GM21717 (cell line): ENCODE results near the gene ZNF70.

Source experiments
- ATAC-seq: cut with Tn5 transposase; IDR thresholded peaks from one replicate; pipeline ENCODE4 v1.9.1; 2021; ENCODE audit warnings: mild to moderate bottlenecking, moderate library complexity; ENCODE audit not compliant: unreplicated experiment

Gene ZNF70

DNA sequence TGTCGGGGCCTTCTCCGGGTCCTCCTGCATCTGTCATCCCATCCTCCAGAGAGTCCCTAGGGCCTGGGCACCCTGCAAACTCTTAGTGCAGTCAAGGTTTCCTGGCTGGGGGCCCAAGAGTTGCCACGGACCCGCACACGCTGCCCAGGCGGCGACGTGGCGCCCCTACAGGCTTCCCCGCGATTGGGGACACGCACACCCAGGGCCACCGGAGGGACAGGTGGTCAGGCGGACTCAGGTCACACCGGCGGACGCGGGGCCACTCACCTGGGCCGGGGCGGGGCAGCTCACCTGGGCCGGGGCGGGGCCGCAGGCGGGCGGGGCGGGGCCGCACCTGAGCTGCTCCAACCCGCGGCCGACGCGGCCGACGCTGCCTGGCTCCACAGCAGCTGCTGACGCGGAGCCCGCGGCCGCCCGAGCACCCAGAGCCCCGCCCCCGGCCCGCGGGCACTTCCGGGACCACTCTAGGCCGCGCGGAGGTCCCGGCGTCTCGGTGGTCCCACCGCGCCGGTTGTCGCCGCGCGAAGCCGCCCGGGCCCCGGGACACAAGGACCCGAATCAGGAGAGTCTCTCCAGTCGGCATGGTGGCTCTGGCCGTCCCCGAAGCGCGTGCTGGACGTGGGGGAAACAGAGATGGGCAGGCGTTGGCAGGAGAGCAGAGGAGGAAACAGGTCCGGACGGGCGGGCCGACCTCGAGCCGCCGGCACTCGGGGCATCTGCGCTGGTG lies at the start of gene ZNF70:
ZNF70 (minus strand) TSS at position 399 of the 727 bp plus-strand sequence. CDS start 5,972 bp downstream, outside the sequence.
- peak; percentile 57 for ATAC-seq

DNA sequence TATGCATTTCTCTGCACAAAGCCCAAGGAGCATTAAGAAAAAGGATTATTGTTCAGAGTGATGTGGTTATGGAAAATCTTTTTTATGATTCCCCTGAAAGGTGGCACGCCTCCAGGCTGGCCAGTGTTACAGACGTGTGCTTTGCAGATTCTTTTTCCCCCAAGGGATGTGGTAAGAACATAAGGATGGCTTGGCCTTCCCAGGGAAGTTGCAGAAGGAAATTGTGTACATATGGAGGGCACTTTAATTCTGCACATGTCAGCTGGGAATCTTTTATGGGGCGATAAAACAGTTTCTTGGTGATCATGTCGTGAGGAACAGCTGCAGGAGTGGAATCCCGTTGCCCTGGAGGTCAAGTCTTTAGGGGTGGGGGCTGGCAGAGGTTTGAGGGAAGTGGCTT lies 45.5 kb upstream of the ZNF70 start:
- ATAC-seq = no peak

DNA sequence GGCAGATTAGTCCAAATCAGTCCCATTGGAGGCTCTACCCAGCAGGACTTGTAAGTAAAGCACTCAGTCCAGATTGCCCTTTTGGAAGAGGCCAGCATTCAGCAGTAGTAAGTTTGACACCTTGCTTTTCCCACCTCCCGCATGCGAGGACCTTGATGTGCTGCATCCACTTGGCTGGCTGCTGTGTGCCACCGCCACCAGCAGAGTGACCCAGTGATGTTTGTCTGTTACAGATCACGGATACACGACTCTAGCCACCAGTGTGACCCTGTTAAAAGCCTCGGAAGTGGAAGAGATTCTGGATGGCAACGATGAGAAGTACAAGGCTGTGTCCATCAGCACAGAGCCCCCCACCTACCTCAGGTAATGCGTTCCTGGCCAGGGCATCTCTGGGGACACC lies 42.4 kb upstream of the ZNF70 start:
- ATAC-seq = no peak

DNA sequence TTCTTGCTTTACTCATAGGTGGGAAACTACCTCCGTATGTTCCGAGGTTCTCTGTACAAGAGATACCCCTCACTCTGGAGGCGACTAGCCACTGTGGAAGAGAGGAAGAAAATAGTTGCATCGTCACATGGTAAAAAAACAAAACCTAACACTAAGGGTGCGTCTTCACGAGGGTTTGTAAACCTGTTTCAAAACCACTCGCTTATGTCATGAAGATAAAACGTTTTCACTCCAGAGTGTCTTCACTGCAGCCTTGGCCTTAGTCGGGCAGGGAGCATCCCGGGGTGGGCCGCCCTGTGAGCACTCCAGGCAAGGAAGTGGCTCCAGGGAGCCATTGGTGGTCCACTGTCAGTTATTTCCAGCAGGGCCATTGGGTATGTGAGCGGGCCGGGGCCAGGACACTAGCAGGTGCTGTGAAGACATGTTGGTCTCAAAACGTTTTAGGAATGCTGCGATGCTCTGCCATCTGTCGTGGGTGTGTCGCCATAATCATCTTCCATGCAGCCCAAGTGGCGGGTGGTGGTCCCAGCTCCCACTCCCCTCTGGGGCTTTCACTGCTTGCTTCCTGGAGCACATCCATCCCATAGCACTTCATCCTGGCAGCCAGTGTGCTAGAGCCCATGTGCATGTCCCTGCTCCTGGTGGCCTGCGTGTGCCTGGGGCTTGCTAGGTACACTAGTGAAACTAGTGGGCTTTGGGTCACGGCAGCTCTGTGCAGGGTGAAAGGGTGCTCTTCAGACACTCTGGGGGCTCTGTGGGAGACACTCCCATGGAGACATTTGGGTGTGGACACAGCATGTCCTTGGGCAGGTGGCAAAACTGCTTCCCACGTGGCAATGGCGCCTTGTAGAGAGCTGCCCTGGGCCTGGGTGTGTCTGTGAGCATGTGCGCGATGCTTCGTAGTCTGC lies 41.1 kb upstream of the ZNF70 start:
- ATAC-seq = no peak

DNA sequence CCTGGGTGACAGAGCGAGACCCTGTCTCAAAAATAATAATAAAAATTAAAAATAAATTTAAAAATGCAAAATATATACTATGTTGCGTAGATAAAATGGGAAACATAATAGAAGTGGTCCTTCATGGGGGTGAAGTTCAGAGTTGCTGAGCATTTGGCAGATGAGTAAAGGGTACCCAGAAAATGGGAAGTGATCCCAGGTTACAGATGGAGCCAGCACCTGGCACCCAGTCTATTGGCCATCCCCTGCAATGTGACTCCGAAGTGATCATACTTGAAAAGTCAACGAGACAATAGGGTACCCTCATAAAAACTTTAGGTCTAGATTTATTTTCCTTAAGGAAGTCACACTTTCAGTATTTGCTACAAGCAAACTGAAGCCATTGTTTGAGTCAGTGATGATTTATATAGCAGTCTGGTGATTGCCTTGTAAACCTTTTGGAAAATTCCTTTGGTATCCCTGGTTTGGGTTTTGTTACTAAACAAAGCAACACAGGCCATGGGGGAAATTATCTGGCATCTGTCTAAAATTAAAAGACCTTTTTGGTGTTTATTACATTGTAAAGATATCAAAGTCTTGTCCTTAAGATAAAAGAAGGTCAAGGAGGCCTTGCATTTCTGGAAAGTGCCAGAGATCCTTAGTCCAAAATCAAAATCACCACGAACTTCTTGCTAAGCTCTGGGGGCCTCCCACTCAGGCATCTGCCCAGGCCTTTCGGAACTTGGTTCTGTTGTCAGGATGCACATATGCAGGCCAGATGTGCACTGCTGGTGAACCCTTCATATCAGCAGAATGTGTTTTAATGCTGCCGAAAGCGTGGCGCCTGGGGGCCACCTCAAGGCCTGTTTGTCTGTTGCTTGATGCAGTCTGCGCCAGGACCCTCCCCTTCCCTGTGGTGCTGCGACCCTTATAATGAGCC lies 40.2 kb upstream of the ZNF70 start:
- no peak for ATAC-seq

DNA sequence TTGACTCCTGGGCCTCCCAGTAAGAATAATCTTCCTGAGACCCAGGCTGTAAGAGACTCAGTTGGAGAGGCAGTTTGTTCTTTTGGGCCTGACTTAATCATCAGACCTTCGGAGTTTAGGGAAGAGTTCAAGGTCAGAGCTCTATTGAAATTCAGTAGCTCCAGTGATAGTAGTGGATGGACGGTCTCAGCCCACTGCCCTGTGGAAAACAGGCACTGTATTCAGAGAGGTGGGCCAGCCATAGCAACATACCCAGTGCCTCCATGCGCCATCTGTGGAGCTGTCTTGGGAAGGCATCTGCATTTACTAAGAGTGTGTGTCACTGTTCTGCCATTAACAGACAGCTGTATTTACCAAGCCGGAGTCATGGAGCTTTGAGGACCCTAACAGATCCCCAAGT lies 38.7 kb upstream of the ZNF70 start:
- no peak for ATAC-seq

DNA sequence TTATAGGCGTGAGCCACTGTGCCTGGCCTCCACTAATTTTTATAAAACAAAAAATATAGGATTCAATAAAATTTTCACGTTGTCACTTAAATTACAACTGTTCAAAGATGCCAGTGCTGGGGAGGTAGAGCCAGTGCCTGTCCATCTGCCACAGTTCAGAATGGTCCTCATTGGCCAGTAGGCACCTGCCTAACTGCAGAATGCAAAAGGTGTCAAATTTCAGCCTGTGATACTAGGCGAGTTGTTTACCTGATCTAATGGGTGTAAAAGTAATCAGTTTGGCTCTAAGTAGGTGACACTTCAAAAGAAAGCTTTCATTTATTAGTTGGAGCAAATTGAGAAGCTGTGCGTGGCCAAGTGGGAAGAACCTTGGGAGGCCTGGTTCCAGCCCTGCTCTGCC lies 38.2 kb upstream of the ZNF70 start:
- ATAC-seq = no peak

DNA sequence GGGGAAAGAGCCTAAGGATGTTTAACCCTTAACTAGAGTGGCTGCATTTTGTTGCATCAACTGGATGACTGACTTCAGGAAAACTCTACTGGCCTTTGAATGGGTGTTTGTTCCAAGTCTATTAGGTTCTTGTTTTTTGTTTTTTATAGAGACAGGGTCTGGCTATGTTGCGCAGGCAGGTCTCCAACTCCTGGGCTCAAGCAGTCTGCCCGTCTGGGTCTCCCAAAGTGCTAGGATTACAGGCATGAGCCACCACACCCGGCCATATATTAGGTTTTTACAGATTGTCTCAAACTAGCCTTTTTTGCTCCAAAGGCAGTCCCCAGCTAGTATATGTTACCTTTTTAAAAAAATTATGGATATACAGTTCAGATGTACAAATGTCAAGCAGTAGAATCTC lies 37.0 kb upstream of the ZNF70 start:
- ATAC-seq = no peak

DNA sequence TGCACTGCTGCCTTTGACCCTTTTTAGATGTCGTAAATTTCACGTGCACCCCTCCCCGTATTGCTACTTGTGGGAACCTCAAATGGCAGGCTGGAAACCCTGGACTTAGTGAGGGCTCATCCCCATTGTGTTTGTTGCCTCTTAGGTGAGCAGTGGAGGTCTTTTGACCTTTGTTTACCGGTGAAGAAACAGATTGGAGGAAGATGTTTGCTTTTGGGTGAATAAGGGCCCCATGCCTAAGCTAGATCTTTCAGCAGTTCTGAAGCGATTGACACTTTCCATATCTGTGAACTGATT lies 36.6 kb upstream of the ZNF70 start:
- no peak for ATAC-seq

DNA sequence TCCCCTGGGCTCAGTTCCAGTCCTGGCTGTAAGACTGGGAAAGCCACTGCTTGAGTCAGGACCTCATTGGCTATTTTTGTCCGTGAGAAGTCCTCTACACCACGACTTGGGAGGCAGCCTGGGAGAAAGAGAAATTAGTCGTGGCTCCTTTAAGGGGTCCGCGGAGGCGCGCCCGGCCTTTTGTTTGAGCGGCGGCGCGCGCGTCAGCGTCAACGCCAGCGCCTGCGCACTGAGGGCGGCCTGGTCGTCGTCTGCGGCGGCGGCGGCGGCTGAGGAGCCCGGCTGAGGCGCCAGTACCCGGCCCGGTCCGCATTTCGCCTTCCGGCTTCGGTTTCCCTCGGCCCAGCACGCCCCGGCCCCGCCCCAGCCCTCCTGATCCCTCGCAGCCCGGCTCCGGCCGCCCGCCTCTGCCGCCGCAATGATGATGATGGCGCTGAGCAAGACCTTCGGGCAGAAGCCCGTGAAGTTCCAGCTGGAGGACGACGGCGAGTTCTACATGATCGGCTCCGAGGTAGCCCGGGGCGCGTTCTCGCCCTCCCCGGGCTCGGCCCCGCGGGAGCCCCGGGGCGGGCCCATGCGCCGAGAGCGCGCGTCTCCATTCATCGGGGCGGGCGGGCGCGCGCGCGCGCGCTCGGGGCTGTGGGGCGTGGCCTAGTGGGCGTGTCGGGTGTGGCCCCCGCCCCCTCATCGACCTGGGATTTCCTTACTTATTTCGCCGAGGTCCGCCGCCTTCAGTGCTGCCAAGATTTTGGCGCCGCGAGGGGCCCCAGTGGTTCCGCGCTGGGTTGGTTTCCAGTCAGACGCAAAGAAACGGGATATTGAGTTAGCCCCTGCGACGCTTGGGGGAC lies 36.1 kb upstream of the ZNF70 start, which contains the start of gene SMARCB1:
SMARCB1 (plus strand) TSS at position 215 of the 848 bp plus-strand sequence; CDS start at position 419, 204 bp downstream.
- ATAC-seq = peak; percentile 44

DNA sequence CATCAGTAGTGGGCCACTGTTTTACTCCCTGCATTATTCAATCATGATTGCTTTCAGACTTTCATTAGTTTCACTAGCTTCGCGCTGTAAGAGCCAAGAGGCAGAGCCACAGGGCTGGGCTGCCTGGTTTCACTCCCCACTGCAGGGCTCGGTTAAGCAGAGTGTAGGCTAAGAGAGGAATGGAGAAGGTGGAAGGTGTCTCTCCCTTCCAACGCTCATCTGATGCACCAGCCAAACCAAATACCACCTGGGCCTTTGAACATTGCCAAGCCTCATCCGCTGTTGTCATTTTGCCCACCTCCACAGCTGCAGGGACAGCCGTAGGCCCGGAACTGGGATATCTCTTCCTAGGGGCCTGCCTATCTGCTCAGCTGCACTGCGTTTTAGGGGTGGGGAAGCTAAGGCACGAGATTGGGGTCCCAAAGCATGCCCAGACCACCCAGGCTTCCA lies 35.4 kb upstream of the ZNF70 start:
- peak; percentile 5 for ATAC-seq

DNA sequence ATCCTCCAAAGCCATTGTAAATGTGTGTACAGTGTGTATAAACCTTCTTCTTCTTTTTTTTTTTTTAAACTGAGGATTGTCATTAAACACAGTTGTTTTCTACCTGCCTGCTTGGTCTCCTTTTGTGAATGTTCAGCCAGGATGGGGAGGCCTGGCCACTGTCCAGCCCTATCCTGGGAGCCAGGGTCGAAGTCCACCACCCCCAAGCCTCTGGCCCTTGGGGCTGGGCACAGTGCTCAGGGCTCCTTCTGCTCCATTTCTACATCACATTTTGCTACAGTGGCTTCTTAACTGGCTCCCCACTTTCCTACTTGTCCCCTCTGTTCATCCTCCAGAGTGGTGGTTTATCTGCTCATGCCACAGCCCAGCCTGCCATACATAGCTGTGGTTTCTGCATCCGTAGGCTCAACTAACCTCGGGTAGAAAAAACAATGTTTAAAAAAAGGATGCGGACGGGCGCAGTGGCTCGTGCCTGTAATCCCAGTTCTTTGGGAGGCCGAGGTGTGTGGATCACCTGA lies 33.4 kb upstream of the ZNF70 start:
- no peak for ATAC-seq

DNA sequence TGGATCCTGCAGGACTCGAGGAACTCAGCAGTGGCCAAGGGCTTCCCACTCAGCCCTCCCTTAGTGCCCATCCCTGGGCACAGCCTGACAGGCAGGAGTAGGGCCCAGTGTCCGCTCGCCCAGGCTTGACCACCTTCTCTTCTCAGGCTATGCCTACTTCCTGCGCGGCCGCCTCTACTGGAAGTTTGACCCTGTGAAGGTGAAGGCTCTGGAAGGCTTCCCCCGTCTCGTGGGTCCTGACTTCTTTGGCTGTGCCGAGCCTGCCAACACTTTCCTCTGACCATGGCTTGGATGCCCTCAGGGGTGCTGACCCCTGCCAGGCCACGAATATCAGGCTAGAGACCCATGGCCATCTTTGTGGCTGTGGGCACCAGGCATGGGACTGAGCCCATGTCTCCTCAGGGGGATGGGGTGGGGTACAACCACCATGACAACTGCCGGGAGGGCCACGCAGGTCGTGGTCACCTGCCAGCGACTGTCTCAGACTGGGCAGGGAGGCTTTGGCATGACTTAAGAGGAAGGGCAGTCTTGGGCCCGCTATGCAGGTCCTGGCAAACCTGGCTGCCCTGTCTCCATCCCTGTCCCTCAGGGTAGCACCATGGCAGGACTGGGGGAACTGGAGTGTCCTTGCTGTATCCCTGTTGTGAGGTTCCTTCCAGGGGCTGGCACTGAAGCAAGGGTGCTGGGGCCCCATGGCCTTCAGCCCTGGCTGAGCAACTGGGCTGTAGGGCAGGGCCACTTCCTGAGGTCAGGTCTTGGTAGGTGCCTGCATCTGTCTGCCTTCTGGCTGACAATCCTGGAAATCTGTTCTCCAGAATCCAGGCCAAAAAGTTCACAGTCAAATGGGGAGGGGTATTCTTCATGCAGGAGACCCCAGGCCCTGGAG lies 32.6 kb upstream of the ZNF70 start:
- no peak for ATAC-seq

DNA sequence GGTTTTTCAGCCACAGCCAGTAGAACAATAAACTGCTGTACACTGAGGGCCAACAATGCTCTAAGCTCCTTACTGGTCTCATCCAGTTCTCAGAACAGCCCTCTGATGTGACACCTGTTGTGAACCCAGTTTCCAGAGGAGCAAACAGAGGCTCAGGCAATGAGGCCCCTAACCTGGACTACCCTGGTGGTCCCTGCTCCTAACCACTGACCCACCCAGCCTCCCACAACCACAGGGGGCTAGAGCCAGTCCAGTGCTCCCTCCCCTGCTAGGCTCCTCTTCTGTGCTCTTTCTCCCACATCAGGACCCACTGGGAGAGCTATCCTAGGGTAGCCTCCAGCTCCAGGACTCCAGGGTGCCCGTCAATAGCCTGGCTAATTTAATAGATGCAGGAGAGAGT lies 31.8 kb upstream of the ZNF70 start:
- no peak for ATAC-seq

DNA sequence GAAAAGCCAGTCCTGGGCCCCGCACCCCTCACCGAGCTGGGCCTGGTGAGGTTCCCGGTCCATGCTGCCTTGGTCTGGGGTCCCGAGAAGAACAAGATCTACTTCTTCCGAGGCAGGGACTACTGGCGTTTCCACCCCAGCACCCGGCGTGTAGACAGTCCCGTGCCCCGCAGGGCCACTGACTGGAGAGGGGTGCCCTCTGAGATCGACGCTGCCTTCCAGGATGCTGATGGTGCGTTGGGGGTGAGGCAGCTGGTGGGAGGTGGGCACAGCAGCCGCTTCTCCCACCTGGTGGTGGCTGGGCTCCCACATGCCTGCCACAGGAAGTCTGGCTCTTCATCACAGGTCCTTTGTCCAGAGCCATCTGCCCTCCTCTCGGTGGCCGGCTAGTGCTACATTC lies 31.3 kb upstream of the ZNF70 start:
- ATAC-seq = no peak

DNA sequence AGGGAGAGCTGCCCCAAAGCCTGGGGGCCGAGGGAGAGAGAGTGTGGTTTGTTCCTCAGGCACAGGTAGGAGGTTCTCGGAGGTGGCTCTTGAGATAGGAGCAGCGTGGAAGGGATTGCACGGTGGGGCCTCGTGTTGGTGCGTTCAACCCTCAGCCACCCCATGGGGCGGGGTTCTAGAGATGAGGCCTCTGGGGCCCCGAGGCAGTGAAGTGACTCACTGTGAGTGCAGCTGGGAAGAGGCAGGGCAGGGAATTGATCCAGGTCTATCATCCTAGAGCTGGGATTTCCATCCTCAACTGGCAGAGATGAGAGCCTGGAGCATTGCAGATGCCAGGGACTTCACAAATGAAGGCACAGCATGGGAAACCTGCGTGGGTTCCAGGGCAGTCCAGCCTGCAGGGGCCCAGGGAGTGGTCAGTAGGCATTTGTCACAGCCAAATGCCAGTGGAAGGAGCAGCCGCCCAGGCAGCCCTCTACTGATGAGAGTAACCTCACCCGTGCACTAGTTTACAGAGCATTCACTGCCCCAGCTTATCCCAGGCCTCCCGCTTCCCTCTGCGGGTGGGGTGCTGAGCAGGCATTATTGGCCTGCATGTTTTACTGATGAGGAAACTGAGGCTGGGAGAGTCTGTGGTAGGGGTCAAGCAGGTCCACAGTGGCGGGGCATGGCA lies 30.7 kb upstream of the ZNF70 start:
- no peak for ATAC-seq

DNA sequence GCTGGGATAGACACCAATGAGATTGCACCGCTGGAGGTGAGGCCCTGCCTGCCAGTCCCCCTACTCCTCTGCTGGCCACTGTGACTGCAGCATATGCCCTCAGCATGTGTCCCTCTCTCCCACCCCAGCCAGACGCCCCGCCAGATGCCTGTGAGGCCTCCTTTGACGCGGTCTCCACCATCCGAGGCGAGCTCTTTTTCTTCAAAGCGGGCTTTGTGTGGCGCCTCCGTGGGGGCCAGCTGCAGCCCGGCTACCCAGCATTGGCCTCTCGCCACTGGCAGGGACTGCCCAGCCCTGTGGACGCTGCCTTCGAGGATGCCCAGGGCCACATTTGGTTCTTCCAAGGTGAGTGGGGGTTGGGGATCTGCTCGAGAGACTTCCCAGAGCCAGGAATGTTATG lies 30.2 kb upstream of the ZNF70 start:
- ATAC-seq = no peak

DNA sequence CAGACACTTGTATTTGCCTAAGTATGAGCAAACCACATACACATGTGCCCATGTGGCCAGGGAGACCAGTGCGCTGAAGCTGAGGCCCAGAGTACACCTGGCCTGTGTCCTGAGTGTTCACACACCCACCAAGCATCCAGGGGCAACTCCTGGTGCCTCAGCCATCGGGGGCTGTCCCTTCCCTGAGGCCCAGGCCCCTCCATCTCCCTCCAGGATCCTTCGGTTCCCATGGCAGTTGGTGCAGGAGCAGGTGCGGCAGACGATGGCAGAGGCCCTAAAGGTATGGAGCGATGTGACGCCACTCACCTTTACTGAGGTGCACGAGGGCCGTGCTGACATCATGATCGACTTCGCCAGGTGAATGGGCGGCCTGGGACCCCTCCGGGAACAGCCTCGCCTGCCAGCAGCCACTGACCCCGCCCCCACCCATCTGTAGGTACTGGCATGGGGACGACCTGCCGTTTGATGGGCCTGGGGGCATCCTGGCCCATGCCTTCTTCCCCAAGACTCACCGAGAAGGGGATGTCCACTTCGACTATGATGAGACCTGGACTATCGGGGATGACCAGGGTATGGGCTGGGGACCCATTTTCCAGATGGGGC lies 29.3 kb upstream of the ZNF70 start:
- no peak for ATAC-seq
